Measurements from ENCODE around the gene PTCHD4. TPM values are rescaled to one million over a fixed set of nuclear protein-coding genes. Genes with fewer than 3 reads are reported as not detected.

The PTCHD4 gene
- 4.2 and 18.9 TPM in 2 replicates for total RNA-seq

DNA sequence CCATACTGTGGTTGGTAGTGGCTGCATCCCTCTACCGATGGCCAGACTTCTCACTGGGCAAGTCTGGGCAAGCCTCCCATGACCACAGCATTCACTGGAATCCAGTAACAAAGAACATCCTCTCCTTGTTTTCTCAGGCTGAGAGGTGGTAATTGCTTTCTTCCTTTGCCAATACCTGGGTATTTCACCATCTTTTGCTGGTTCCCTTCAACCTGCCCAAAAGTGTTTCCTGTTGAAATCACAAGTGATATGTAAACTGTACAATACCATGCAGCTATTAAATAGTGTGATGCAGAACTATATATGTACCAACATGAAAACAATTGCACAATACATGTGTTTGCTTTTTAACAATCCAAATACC is at the start of gene PTCHD4:
Gene PTCHD4 (minus strand): TSS at position 55 of the 364 bp plus-strand sequence. CDS start 42,240 bp downstream, outside the sequence.

